IMR-90 (cell line): ENCODE measurements around the gene CCNE1.

Source experiments
- CEBPB ChIP-seq: IDR thresholded peaks from 2 replicates; pipeline ENCODE4 v1.6.1; 2012; ENCODE audit warnings: low read depth, low read length, improper control_type of control experiment
- CHD1 ChIP-seq: IDR thresholded peaks from 2 replicates; pipeline ENCODE4 v1.6.1; 2012; ENCODE audit warnings: low read depth, low read length, improper control_type of control experiment
- CTCF ChIP-seq: conservative IDR thresholded peaks from 2 replicates; pipeline ENCODE4 v1.5.1; 2012; ENCODE audit warnings: mild to moderate bottlenecking, low read depth, low read length, improper control_type of control experiment
- ELK1 ChIP-seq: fragments of 150-350 bp; IDR thresholded peaks from 2 replicates; pipeline ENCODE4 v1.6.1; 2016; ENCODE audit warnings: low read depth, mild to moderate bottlenecking, low read length, moderate library complexity, borderline replicate concordance
- FOS ChIP-seq: fragments of 150-350 bp; IDR thresholded peaks from 2 replicates; pipeline ENCODE4 v1.6.1; 2016; ENCODE audit warnings: low read depth, low read length
- MAFK ChIP-seq: IDR thresholded peaks from 2 replicates; pipeline ENCODE4 v1.6.1; 2012; ENCODE audit warnings: low read depth, low read length, improper control_type of control experiment
- MXI1 ChIP-seq: IDR thresholded peaks from 2 replicates; pipeline ENCODE4 v1.6.1; 2012; ENCODE audit warnings: low read depth, mild to moderate bottlenecking, low read length, moderate library complexity, borderline replicate concordance
- POLR2A ChIP-seq: IDR thresholded peaks from 2 replicates; pipeline ENCODE4 v1.6.1; 2012; ENCODE audit warnings: mild to moderate bottlenecking, low read depth, low read length
- RCOR1 ChIP-seq: IDR thresholded peaks from 2 replicates; pipeline ENCODE4 v1.6.1; 2012; ENCODE audit warnings: mild to moderate bottlenecking, low read length, improper control_type of control experiment; ENCODE audit not compliant: insufficient replicate concordance
- SMC3 ChIP-seq: fragments of 150-350 bp; IDR thresholded peaks from 2 replicates; pipeline ENCODE4 v1.6.1; 2016; ENCODE audit warnings: low read depth, mild to moderate bottlenecking, antibody characterized with exemption, low read length, moderate library complexity
- USF2 ChIP-seq: fragments of 150-350 bp; IDR thresholded peaks from 2 replicates; pipeline ENCODE4 v1.6.1; 2017; ENCODE audit warnings: mild to moderate bottlenecking, antibody characterized with exemption, low read length, low read depth

- TF ChIP-seq CTCF, result no peak
- TF ChIP-seq MAFK, result no peak
- TF ChIP-seq ELK1, result no peak
- TF ChIP-seq CHD1, result no peak
- TF ChIP-seq MXI1, result no peak
- no peak for TF ChIP-seq USF2
- TF ChIP-seq FOS, result no peak
- no peak for TF ChIP-seq POLR2A
- no peak for TF ChIP-seq RCOR1
- TF ChIP-seq CEBPB, result no peak
- TF ChIP-seq SMC3, result no peak
These were observed 28.5 kb downstream of the CCNE1 start for GRCh38 chr19:29840066-29840950.
